ENCODE data around the gene TMEM30A.
A peak's percentile ranks its signal among the peaks of the same experiment; 100 is the strongest.

Gene TMEM30A

DNA sequence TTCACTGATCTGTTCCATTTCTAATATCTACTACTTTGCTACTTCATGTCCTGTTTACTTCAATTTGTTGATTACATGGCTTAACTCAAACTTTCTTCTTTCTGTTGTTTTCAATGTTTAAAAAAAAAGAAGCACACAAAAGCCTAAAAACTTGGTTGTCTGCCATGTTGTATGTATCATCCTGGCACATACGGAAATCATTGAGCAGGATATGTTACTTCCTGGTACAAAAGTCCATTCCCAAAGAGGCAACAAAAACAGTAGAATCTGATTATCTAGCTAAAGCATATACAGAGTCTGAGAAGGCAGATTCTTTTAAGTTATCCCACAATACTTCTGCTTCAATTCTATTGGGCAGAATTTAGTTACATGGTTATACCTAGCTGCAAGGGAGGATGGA is 64.2 kb downstream of the TMEM30A start:
- DNase-seq (ENCODE audit: low read depth in 4 of 4, low spot score in 1 of 4): no peak

DNA sequence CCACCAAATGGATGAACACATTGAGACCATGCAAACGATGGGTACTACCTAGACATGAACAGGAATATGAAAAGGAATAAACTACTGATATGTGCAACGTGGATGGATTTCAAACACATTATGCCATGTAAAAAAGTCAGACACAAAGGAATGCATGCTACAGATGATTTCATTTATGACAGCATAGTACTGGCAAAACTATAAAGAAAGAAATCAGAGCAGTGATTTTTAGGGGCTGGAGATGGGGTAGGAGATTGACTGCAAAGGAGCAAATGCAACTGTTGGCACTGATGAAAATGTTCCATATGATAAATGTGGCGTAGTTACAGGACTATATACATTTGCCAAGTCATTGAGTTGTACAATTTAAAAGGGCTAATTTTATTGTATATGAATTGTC is 65.3 kb downstream of the TMEM30A start:
- no peak for DNase-seq (ENCODE audit: low read depth in 4 of 4, low spot score in 1 of 4)

DNA sequence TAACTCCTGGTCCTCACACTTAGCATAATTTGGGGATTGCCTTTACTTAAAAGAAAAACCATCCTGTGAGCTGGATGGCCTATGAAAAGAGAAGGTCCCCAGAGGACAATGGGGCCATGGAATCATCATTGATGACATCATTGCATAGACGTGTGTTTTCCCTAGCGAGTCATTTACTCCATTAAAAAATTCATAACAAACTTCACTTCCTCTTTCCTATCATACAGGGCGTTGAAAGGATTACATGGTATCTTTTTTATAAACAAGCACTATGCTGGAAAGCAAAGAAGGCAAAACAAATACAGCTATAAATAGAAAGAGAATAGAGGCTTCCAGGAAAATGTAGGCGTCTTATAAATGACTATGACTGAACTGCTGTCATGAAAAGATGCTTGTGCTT is 67.4 kb downstream of the TMEM30A start:
- DNase-seq (ENCODE audit: low read depth in 4 of 4, low spot score in 1 of 4): no peak

DNA sequence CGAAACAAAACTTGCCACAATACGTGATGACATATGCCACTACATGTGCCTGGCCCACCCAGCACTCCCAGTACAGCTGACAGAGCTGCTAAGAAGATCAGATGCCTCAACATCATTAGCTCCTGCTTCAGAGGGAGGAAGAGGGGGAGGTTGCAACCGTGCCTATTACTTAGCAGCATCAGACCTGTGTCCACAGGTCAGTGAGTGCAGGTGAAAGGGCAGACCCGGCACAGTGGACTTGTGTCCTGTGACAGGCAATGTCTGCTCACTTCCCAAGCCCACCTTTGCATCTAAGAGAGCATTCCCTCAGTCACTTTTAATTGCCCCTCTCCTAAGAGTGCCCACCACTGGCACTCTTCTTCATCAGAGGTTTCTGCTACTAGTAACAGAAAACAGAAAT is 69.3 kb downstream of the TMEM30A start:
- DNase-seq (ENCODE audit: low read depth in 4 of 4, low spot score in 1 of 4): no peak

DNA sequence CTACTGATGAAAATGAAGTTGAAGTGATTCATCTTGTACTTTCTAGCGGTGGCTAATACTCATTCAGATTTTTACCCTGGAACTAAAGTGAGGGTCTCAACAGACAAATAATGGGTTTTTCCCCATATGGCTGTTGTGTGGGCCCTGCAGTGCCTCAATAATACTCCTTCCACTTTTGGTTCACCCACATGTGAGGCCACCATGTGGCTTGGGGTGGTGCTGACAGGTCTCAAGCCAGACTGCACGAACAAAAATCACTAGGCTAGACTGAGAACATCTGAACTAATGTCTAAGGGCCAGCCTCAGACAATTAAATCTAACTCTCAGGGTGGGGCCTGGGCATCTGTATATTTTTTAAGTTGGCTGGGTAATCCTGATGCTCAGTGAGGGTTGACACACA is 70.9 kb downstream of the TMEM30A start:
- no peak for DNase-seq (ENCODE audit: low read depth in 4 of 4, low spot score in 1 of 4)

DNA sequence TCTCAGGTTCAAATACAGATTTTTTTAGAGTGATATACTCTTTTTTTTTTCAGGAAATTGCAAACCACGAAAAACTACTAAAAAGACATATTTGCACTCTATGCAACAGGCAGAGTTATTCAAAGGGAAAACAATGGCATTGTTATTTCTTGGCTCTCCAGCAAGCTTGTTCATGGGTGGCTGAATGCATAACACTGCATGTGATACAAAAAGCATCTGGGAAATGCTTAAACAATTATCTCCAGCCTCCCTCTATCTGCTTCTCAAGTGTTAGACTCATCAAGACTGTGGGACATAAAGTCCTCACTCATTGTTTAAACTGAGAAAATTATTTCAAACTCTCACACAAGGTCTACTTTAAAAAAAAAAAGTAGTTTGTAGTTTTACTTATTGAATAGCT is 71.5 kb downstream of the TMEM30A start:
- DNase-seq (ENCODE audit: low read depth in 4 of 4, low spot score in 1 of 4): no peak

DNA sequence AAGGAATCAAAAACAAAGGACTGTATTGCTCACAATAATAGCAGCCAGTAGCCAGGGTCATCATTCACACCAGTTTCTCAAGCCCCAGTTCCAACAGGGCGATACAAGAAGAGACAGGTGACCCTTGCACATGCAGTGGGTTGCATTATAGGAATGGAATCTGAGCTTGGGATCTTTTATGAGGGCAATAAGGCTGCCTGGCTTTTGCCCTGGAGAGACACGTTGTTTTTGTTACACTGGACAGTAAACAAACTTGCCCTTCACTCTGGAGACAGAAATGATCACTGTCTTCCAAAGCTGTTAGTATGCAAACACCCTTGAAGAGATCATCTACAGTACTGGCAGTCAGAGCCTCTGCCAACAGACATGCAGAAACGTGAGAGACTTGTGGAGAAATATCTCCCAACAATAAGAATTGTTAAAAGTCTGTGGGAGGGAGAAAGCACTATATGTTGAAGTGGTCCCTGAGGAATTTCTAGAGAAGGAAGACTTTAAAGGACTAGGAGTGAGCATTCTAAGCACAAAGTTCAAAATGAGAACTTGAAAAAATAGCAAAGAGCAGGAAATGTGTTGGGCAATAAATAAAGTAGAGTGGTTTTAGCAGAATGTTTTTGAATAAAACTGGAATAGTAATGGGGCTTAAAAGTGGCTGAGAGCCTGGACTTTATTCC is 72.5 kb downstream of the TMEM30A start:
- DNase-seq (ENCODE audit: low read depth in 4 of 4, low spot score in 1 of 4): no peak

DNA sequence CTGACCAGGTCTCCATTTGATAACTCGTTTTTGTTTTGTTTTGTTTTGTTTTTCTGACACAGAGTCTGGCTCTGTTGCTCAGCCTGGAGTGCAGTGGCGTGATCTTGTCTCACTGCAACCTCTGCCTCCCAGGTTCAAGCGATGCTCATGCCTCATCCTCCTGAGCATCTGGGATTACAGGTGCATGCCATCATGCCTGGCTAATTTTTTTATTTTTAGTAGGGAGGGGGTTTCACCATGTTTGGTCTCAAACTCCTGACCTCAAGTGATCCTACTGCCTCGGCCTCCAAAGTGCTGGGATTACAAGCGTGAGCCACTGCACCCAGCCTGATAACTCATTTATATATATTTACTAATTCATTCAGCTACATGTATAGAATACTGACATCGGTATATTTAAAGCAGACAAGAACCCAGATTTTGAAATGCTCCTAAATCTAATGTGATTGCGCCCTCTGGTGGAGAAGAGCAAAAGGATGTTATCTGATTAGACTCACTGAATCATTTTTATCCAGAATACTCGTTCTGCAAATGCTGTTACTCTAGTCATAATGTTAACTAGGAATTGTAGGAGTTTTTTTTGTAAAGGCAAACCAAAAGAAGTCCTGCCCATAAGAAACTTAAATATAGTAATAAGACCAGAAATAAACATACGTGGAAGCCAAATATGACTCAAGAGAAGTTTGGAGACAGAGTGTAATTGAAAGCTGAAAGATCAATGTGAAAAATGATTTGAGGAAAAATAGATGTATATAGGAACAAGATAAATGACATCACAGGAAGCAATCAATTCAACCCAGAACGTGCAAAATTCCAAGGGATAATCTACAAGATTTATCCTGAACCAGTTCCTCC is 73.5 kb downstream of the TMEM30A start:
- DNase-seq (ENCODE audit: low read depth in 4 of 4, low spot score in 1 of 4): peak in 1 of 4 experiments; percentile 45

DNA sequence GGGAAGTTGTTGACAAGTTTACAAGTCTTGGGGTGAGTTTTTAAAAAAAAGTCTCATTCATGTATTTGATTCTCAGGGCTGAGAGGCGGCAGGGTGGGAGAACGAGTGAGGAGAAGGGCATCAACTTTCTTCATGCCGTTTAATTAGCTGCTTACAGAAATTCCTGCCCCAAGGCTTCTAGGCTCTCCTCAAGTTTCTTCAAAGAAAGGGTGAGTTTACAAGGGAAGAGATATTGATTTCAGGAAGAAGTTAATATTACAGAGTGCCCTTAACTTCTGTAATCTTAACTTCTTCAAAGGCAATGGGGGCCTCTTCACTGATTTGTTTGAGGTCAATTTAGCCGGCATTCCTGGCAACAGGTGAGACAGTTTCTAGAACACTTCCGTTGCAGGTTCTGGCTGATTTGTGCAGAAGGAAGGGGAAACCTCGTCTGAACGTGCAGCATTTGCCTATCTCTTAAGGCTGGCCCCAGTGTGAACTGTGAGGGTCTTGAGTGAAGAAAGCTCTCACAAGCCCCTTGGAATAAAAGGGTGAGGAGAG is 75.3 kb downstream of the TMEM30A start:
- DNase-seq (ENCODE audit: low read depth in 4 of 4, low spot score in 1 of 4): no peak

DNA sequence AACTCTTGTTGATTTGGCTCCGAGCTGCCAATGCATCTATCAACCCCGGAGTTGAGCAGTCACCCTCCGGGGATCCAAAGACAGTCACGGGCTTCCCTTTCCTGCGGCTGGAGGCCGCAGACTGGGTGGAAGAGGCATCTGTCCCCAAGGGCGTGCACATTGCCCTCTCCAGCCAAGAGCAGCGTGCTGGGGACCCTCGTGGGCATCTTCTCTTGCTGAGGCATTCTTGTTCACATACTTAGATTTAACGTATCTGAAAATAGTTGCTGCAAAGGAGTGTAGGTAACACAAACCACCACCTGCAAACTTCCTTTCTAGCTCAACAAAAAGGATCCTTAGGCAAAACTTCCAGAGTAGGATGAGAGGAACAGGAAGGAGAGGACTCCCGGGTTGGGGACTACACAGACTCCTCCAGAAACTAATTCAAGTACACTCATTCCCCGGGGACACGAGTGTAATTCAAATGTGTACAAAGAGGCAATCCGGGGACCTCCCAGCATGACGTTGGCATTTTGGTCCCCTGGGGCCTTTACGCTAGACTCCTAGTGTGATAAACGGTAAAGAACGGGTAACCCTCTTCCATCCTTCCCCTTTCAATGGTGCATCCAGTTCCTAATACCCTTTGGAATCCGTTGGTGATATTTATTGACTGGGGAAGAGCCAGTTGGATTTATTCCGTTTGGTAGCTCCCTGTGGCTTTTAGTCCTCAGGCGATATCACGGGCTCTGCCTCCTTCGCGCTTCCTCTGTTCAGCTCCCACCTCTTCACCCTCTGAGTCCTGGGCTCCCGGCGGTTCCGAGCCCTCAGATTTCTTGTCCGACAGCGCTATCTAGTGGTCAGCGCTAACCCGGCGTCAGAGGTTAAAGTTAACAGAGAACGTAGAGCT is 76.1 kb downstream of the TMEM30A start:
- DNase-seq (ENCODE audit: low read depth in 4 of 4, low spot score in 1 of 4): peak; percentile 55 to 85 (median 69)

DNA sequence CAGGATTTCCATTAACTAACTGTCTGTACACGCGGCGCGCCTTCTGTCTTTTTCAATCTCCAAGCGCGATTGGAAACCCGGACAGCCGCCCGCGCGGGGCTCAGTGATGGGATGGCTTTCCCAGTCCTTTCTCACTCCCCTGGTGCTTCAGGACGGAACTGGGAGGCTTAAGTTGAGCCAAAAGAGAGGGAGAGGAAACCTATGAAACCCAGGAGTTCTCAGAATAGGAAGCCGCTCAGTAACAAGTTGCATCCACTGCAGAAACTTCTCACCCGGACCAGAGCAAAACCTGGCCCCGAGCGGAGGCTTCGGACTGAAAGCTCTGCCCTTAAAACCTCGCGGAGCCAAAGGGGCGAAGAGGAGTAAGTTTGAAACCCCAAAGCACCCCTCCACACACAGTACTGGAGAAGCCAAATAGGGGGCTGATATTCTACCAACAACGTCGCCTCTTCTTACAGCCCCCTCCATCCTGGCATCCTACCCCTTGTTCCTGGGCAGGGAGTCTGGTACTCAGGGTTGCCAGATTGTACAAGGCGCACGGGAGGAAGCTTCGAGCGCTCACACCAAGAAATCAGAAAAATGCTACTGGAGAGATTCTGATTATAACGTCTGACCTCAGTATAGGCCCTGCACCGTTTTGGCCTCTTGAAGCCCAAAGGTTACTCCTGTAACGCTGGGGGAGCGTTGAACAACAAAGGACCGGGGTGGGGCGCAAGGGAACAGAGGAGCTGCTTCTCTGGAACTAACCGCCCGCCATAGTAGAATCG is 77.8 kb downstream of the TMEM30A start:
- no peak for DNase-seq (ENCODE audit: low read depth in 4 of 4, low spot score in 1 of 4)

DNA sequence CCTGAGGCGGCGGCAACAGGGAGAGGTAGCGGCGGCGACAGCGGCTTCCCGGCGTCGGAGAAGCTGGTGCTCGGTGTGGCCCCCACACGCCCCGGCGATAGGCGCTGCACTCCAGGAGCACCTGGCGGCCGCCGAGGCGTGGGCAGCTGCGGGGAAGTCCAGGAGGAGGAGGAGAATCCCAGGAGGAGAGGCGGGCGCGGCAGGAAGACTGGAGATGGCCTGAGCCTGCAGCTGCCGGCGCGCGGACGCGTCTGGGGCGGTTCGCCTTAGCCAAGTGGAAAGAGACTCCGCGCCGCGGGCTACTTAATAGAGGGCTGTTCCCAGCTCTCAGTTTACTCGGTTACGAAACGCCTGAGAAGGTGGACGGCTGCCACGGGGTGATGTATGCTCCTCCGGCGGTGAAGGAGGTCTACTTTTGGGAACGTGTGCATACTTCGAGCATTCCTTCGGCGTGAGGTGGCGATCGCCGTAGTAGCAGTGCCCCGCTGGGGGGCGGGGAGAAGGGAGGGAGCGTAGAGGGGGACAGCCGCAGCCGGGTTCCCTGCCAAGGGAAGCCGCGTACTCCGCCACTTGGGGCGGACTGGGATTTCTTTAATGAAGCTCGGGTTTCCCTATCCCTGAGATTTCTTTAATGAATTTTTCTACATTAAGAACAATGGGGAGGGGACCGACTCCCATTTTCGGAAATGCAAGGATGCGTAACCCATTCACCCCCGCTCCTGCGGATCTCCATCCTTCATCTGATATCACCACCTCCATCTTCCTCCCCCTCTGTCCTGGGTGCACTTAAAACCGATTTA is 78.6 kb downstream of the TMEM30A start, which contains the start of gene COL12A1:
Gene COL12A1, minus strand, starts transcription at position 278 of the 800 bp plus-strand sequence. CDS start 3,261 bp downstream, outside the sequence.
- no peak for DNase-seq (ENCODE audit: low read depth in 4 of 4, low spot score in 1 of 4)

DNA sequence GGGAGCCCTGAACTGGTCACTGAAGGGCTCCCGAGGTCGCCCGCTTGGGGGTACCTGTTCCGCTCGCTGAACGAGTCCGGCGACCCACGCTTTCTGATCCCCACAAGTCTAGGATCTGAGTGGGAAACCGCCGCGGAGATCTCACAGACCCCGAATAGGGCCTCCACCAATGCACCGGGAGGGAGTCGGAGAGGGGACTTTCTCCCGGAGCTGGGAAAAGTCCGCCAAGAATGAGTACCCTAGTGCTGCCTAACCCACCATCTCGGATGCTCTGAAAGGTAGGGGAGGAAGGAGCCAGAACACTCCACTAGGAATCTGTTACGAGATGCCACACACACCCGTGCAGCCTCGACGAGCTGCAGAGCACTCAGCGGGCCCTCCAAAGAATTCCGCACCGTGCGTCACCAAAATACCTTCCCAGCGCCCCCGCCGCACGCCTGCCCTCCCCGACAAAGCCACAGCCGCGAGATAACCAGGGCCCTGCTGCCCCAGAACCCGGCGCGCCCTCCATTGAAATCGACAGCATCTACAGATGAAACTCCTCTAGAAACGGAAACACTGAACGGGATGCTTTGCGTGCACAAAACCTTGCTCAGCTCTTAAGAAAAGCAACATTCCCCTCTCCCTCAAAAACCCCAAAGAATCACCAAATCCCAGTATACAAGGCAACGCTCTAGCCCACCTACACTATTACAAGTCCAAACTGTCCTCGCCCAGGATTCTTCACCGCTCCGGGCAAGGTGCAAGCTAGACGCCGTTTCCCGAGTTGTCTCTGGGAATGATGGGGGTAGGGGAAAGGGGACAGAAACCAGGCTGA is 79.4 kb downstream of the TMEM30A start:
- no peak for DNase-seq (ENCODE audit: low read depth in 4 of 4, low spot score in 1 of 4)

DNA sequence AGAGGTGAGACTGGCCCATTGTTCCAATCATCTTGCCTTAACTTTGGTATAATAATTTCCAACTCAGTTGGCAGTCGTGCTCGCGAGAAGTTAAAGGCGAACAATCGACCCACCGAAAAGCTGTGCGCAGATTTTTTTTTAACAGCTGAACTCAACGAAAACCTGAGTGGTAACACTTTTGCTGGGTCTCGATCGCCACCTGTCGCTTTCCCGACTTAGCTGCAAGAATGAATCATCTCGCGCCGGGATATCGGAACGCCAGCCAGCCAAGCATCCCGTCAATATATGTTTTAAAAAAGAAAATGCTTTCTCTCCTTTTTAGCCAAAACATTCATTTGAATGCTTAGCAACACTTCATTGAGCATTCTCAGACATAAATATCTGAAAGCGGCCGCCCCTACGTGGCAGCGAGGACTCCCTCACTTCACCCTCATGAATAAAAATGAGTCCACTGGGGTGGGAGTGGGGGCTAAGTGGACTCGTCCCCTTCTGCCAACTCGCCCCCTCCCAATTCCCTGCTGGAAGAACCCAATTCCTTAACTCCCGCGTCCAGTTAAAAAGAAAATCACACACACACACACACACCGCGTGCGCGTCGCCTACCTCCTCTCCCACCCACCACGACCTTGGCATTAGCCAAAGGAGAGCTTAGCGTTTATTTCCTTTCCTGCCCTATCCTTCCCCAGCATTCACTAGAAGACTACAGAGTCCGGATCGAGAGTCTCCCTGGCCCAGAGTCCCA is 80.2 kb downstream of the TMEM30A start:
- DNase-seq (ENCODE audit: low read depth in 4 of 4, low spot score in 1 of 4): no peak

DNA sequence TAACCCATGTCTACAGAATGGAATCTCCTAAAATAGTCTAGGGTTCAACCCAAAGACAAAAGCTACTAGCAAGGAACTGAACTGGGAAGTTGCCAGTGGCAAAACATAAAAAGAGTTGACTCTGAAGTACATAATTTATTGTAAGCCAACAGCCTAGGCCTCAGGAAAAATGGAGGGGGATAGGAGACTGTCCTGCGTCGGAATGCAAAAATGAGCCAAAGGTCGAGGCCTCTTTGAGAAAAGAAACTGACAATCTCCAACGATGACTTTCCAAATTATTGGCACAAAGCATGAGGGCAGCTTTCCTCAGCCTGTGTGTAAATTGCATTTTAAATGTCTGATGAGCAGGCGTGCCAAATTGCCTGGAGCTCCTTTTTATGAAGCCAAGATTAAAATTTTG is 80.9 kb downstream of the TMEM30A start:
- DNase-seq (ENCODE audit: low read depth in 4 of 4, low spot score in 1 of 4): no peak

All from stimulated activated CD4-positive, alpha-beta T cell treated with anti-CD3 and anti-CD28 coated beads, Interleukin-1b, Interleukin-23, amount 100 ng/mL, for 24 hours (primary cell).